GM12878 (cell line): Measurements from ENCODE around the gene OR2V1. TPM values are rescaled to one million over a fixed set of nuclear protein-coding genes. Genes with fewer than 3 reads are reported as not detected.
A peak's percentile ranks its signal among the peaks of the same experiment; 100 is the strongest.

Experiments used
- ATAC-seq: fragments of 200-7000 bp; cut with Tn5 transposase; 3 replicates; pipeline ENCODE4 v1.9.1; 2020; ENCODE audit warnings: mild to moderate bottlenecking, moderate library complexity
- BruUV-seq: library from RNA; stranded (reverse); fragments of 400-500 nt; replicated peaks from 2 replicates; lab custom pipeline; 2021; lab: Mats Ljungman, UMichigan
- CTCF ChIA-PET: fragments of 300-600 bp; sonication (Branson Sonifier 250); formaldehyde crosslinking; extraction: SDS; loops from one replicate; lab custom pipeline; 2021; ENCODE audit warnings: inconsistent platforms; lab: Yijun Ruan, JAX
- POLR2A ChIA-PET: fragments of 350-600 bp; formaldehyde crosslinking; extraction: SDS; loops from one replicate; lab custom pipeline; 2021; ENCODE audit warnings: inconsistent platforms; lab: Charles Lee
- RAD21 ChIA-PET: fragments of 300-600 bp; sonication (Branson Sonifier 250); formaldehyde crosslinking; loops from one replicate; lab custom pipeline; 2023; ENCODE audit warnings: antibody characterized with exemption; ENCODE audit not compliant: unreplicated experiment; lab: Charles Lee
- SMC1A ChIA-PET: fragments of 300-600 bp; sonication (Branson Sonifier 250); formaldehyde crosslinking; loops from one replicate; lab custom pipeline; 2023; ENCODE audit not compliant: unreplicated experiment, uncharacterized antibody; lab: Charles Lee
- DNase-seq: peaks from one replicate; pipeline ENCODE4 v3.0.0-alpha.2; 2011; ENCODE audit warnings: low read depth, low spot score
- FAIRE-seq: peaks from 3 replicates; lab custom pipeline; 2011; peaks lifted over from hg19 to GRCh38; lab: Jason Lieb, UNC
- H2AFZ ChIP-seq: 2 replicates; pipeline ENCODE4 v1.6.0; 2011; ENCODE audit warnings: low read depth, low read length, control low read depth; ENCODE audit not compliant: control insufficient read depth
- H3K27ac ChIP-seq: 2 replicates; pipeline ENCODE4 v1.5.1; 2011; ENCODE audit warnings: control low read depth; ENCODE audit not compliant: control insufficient read depth, insufficient read depth
- H3K27me3 ChIP-seq, 2 experiments: replicated peaks in 1 of 2; 2 replicates each; pipeline versions ENCODE4 v1.6.0 to v1.6.1; 2011; ENCODE audit warnings: low read length in 1 of 2; ENCODE audit not compliant: control insufficient read depth in 2 of 2, insufficient read depth in 2 of 2
- H3K36me3 ChIP-seq, 2 experiments: 2 replicates each; pipeline ENCODE4 v1.5.1; 2011; ENCODE audit warnings: low read length in 1 of 2; ENCODE audit not compliant: control insufficient read depth in 2 of 2, insufficient read depth in 2 of 2
- H3K4me1 ChIP-seq: 2 replicates; pipeline ENCODE4 v1.6.1; 2011; ENCODE audit warnings: mild to moderate bottlenecking, low read length, moderate library complexity, mixed read lengths; ENCODE audit not compliant: control insufficient read depth, insufficient read depth
- H3K4me2 ChIP-seq: 2 replicates; pipeline ENCODE4 v1.6.0; 2011; ENCODE audit warnings: control low read depth; ENCODE audit not compliant: control insufficient read depth, insufficient read depth
- H3K4me3 ChIP-seq: fragments of 200-600 bp; sonication (generic); 2 replicates; pipeline ENCODE4 v1.5.1; 2016
- H3K79me2 ChIP-seq: 2 replicates; pipeline ENCODE4 v1.6.0; 2011; ENCODE audit warnings: low read length; ENCODE audit not compliant: control insufficient read depth, insufficient read depth
- H3K9ac ChIP-seq: 2 replicates; pipeline ENCODE4 v1.8.0; 2011; ENCODE audit warnings: low read length, control low read depth, mixed read lengths; ENCODE audit not compliant: control insufficient read depth, insufficient read depth
- H3K9me3 ChIP-seq: replicated peaks from 3 replicates; pipeline ENCODE4 v1.5.1; 2011; ENCODE audit warnings: mild to moderate bottlenecking, low read length; ENCODE audit not compliant: control insufficient read depth, insufficient read depth
- H4K20me1 ChIP-seq: 2 replicates; pipeline ENCODE4 v1.6.0; 2011; ENCODE audit not compliant: control insufficient read depth, insufficient read depth
- BHLHE40 ChIP-seq, 2 experiments: fragments of 450-650 bp in 1 of 2; IDR thresholded peaks; 2 replicates each; pipeline ENCODE4 v1.6.1; 2011 to 2017; ENCODE audit warnings: low read depth in 2 of 2, borderline replicate concordance in 1 of 2, improper control_type of control experiment in 1 of 2, low read length in 1 of 2, mild to moderate bottlenecking in 1 of 2
- IRF4 ChIP-seq: IDR thresholded peaks from 2 replicates; pipeline ENCODE4 v1.6.1; 2011; ENCODE audit warnings: low read depth, low read length
- RELA ChIP-seq: fragments of 450-650 bp; IDR thresholded peaks from 2 replicates; pipeline ENCODE4 v1.8.0; 2014; ENCODE audit warnings: borderline replicate concordance; ENCODE audit not compliant: partially characterized antibody
- TCF12 ChIP-seq: IDR thresholded peaks from 2 replicates; pipeline ENCODE4 v1.6.1; 2011; ENCODE audit warnings: low read depth, mild to moderate bottlenecking, low read length
- WGBS: methylation state at CpG from one replicate; pipeline ENCODE4 v1.1.6; 2016; ENCODE audit warnings: low lambda C conversion rate; ENCODE audit not compliant: insufficient replicate concordance, insufficient coverage; ENCODE audit errors: missing lambda C conversion rate; 5-methylcytosine and 5-hydroxymethylcytosine counted together
- in situ Hi-C: fragments of 300-500 bp; cut with MboI; formaldehyde crosslinking; loops from 9 replicates; pipeline ENCODE4 v1.14.3; 2018; ENCODE audit warnings: mixed read lengths
- intact Hi-C: fragments of 100-400 bp; cut with micrococcal nuclease; formaldehyde crosslinking; loops from one replicate; pipeline ENCODE4 v1.14.2; 2022; ENCODE audit not compliant: unreplicated experiment
- polyA plus RNA-seq, 11 experiments: library from polyadenylated mRNA; depleted of rRNA in 4 of 11; unstranded in 6 of 11; stranded (reverse) in 5 of 11; fragments of >200 nt; fragmentation: Nextera tagmentation in 4 of 11; fragmentation: Illumina TruSeq in 1 of 11; extraction: Ambion mirVana in 4 of 11; extraction: Trizol in 1 of 11; gene quantifications; 1 replicate in 1 of 11; 2 replicates in 10 of 11; pipeline versions ENCODE4 v1.2.1 to v1.2.3, GENCODE V29; 2011 to 2016; ENCODE audit warnings: inconsistent platforms in 2 of 11, missing spikeins in 2 of 11, low read depth in 1 of 11
- total RNA-seq, 4 experiments: library from RNA; depleted of rRNA in 3 of 4; stranded (reverse); fragments of >200 nt in 3 of 4; fragmentation: Illumina TruSeq in 1 of 4; extraction: Trizol in 1 of 4; gene quantifications; 2 replicates each; pipeline versions ENCODE4 v1.2.1 to v1.2.3, GENCODE V29; 2013 to 2021
- TF ChIP-seq, protein P1 (sequence below): fragments of 450-650 bp; IDR thresholded peaks from 2 replicates; pipeline ENCODE4 v1.6.1; 2017; ENCODE audit warnings: mild to moderate bottlenecking, low read depth, inconsistent platforms; ENCODE audit not compliant: poor library complexity, severe bottlenecking
- TF ChIP-seq, protein P2 (sequence below): fragments of 450-650 bp; IDR thresholded peaks from 2 replicates; pipeline ENCODE4 v1.6.1; 2017; ENCODE audit warnings: low read depth, mild to moderate bottlenecking, moderate library complexity

Gene OR2V1
- total and polyA plus RNA-seq, 10 of the 15 experiments (the other 5 are each of a cell fraction or from before 2014, with no cell fraction given) = 0.20 to 4.4 TPM; not detected in 8

DNA sequence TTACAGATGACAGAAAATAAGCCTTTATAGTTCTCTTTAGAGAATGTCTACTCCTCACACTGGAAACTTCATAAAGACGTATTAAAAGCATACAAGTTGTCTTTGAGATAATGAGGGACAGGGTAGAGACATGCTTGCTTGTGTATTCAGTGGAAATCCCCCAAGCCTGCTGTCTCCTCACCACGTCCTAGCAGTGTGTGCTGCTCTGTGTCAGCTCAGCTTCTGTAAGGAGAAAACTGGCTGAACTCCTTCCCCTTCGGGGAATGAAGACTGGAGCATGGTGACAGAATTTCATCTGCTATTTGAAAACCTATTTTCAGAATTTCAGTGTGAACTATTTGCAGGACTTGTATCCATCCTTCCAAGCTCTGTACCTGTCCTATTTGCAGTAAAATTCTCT is 25.8 kb upstream of the OR2V1 start:
- ChIA-PET CTCF (interaction anchor here (0.7 to 5.3 kb wide), 9 partner anchors 12 to 296 kb away, joined by 3 to 37 read pairs (median 5); partner anchors contain the start of gene ZFP62), SMC1A (interaction anchor here (0.6 to 3.2 kb wide), 16 partner anchors 8 to 290 kb away, joined by 3 to 12 read pairs (median 3); partner anchors contain the start of gene OR2V2), RAD21 (interaction anchor here (0.6 to 1.4 kb wide), 11 partner anchors 10 to 348 kb away, joined by 3 to 8 read pairs (median 3); no protein-coding TSS in a partner anchor), POLR2A (interaction anchor here (0.5 to 1.6 kb wide), 4 partner anchors 12 to 342 kb away, joined by 3 to 5 read pairs (median 4); no protein-coding TSS in a partner anchor)
- DNase-seq (no peak), FAIRE-seq (no peak), ATAC-seq (peak; percentile 54)
- no TSS peak for BruUV-seq
- Histone ChIP-seq H3K4me2 (no peak overlapping the region), H3K79me2 (no peaks in the 10 kb centered on the region), H3K9ac (no peak overlapping the region; the same call in 1 of the 2 replicates), H3K4me3 (no peak overlapping the region), H3K36me3 (no peaks in the 10 kb centered on the region), H4K20me1 (no peaks in the 10 kb centered on the region), H3K27me3 (no peaks in the 10 kb centered on the region), H3K9me3 (no peaks in the 10 kb centered on the region; the same call in 2 of the 3 replicates), H3K27ac (no peak overlapping the region; the same call in 1 of the 2 replicates), H3K4me1 (peaks cover 19% of the 10 kb centered on the region), H2AFZ (peak overlapping the region; percentile 69)
- 20% methylated on average over 3 of the region's 3 CpGs for WGBS
- in situ Hi-C loops (no loop called here), intact Hi-C loops (loop anchor here (5.0 to 10.0 kb wide), 5 partner anchors 52 to 374 kb away; partner anchors contain the start of gene MGAT1)
- TF ChIP-seq, protein P1, sequence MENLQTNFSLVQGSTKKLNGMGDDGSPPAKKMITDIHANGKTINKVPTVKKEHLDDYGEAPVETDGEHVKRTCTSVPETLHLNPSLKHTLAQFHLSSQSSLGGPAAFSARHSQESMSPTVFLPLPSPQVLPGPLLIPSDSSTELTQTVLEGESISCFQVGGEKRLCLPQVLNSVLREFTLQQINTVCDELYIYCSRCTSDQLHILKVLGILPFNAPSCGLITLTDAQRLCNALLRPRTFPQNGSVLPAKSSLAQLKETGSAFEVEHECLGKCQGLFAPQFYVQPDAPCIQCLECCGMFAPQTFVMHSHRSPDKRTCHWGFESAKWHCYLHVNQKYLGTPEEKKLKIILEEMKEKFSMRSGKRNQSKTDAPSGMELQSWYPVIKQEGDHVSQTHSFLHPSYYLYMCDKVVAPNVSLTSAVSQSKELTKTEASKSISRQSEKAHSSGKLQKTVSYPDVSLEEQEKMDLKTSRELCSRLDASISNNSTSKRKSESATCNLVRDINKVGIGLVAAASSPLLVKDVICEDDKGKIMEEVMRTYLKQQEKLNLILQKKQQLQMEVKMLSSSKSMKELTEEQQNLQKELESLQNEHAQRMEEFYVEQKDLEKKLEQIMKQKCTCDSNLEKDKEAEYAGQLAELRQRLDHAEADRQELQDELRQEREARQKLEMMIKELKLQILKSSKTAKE = no peak
- TF ChIP-seq TCF12 (no peak), RELA (peak; percentile 25), BHLHE40 (IDR thresholded peaks at IDR 0.05; ENCODE audit: borderline replicate concordance in 1 of 2, low read depth in 2 of 2, low read length in 1 of 2) (0 out of 4 replicates have a peak, but pooled peaks of 1 of the 2 experiments have one; percentile 6), IRF4 (no peak)
- TF ChIP-seq, protein P2, sequence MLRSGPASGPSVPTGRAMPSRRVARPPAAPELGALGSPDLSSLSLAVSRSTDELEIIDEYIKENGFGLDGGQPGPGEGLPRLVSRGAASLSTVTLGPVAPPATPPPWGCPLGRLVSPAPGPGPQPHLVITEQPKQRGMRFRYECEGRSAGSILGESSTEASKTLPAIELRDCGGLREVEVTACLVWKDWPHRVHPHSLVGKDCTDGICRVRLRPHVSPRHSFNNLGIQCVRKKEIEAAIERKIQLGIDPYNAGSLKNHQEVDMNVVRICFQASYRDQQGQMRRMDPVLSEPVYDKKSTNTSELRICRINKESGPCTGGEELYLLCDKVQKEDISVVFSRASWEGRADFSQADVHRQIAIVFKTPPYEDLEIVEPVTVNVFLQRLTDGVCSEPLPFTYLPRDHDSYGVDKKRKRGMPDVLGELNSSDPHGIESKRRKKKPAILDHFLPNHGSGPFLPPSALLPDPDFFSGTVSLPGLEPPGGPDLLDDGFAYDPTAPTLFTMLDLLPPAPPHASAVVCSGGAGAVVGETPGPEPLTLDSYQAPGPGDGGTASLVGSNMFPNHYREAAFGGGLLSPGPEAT = 0 out of 2 replicates have a peak, but pooled peaks have one; percentile 51
